GM21447 (cell line): ENCODE results near the gene ZNF362.
"Not testable (repeated sequence)": the region's sequence is repeated elsewhere in the genome, so short reads cannot be mapped to it uniquely, and the experiment has no call there.

ENCODE experiments used
- ATAC-seq: cut with Tn5 transposase; IDR thresholded peaks from one replicate; pipeline ENCODE4 v1.9.1; 2021; ENCODE audit not compliant: unreplicated experiment

ZNF362 gene, protein sequence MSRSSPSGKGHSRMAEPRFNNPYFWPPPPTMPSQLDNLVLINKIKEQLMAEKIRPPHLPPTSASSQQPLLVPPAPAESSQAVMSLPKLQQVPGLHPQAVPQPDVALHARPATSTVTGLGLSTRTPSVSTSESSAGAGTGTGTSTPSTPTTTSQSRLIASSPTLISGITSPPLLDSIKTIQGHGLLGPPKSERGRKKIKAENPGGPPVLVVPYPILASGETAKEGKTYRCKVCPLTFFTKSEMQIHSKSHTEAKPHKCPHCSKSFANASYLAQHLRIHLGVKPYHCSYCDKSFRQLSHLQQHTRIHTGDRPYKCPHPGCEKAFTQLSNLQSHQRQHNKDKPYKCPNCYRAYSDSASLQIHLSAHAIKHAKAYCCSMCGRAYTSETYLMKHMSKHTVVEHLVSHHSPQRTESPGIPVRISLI

GRCh38 chr1:33256471-33257206 lies at the start of gene ZNF362:
ZNF362 (plus strand) TSS chr1:33256492; CDS start chr1:33270575, 14,083 bp downstream.
- ATAC-seq, result no peak

DNA sequence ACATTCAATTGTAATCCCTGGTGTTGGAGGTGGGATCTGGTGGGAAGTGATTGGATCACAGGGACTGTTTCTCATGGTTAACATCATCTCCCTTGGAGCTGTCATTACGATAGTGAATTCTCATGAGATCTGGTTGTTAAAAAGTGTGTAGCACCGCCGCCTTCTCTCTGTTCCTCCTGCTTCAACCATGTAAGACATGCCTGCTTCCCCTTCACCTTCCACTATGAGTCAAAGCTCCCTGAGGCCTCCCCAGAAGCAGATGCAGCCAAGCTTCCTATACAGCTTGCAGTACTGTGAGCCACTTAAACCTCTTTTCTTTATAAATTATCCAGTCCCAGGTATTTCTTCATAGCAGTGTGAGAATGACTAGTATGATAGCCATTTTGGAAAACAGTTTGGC lies 44.3 kb upstream of the ZNF362 start:
- ATAC-seq, result no peak

DNA sequence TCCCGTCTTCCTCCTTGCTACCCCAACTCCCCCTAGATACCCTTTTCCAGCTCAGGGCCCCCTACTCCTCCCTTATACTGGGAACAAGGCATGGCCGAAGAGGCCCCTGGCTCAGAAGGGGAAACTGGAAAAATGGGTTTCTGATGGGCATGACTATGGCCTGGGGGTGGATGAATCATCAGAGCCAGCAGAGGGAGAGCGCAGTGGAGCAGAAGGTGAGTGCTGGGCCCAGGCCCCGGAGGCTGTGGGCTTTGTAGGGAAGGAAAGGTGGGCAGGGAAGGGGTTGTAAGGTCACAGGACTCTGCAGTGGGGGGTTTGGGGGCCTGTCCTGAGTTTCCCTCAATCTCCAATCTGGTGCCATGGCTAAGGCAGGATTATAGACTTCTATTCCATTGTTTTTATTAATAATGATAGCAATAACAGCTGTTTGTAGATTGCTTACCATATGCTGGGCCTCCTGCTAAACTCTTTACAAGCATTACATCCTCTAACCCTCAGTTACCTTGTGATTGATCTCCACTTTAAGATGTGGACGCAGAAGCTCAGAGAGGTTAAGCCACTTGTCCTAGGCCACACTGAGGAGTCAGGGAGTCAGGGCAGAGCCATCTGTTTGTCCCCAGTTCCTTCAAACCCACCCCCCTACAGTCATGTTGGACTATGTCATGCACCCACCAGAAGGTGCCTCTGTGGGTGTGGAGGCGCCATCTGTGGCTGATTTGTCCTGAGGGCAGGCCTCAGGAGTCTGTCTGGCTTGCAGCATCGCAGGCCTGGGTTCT lies 36.2 kb upstream of the ZNF362 start:
- no peak for ATAC-seq

GRCh38 chr1:33220676-33221384 lies 35.5 kb upstream of the ZNF362 start:
- no peak for ATAC-seq

DNA sequence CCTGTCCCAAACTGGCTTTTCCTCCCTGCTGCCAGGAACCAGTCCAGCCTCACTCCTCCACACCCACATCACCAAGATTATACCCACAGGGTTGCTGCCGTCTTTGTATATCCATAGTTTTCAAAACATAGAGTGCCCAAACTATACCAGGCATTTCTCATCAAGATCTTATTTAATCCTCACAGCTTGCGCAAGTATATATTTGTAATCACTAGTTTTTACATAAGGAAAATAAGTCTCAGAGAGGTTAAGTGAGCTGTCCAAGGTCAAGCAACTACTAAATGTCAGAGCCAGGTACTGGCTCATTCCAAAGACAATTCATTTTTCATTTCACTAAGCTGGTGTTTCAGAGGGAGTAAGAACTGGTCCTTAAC lies 34.9 kb upstream of the ZNF362 start:
- no peak for ATAC-seq

DNA sequence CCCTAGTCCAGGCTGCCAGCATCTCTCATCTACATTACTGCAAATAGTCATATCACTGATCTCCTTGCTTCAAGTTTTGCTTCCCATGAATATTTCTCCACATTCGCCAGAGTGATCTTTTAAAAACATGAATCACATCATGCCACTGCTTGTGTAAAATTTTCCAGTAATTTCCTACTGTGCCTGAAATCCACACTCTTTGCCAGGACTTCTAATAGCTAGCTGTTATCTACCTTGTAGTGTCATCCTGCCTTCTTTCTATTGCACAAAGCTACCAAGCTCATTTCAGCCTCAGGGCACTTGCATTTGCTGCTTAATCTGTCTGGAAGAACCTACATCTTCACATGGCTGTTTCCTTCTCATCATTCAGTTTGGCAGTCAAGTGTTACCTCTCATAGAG lies 33.9 kb upstream of the ZNF362 start:
- no peak for ATAC-seq

GRCh38 chr1:33224166-33224707 lies 32.1 kb upstream of the ZNF362 start:
- ATAC-seq, result no peak

- no peak for ATAC-seq
These were observed 30.7 kb upstream of the ZNF362 start for GRCh38 chr1:33225586-33225985.

- ATAC-seq, result no peak
These were observed 27.3 kb upstream of the ZNF362 start for GRCh38 chr1:33228935-33229487.

DNA sequence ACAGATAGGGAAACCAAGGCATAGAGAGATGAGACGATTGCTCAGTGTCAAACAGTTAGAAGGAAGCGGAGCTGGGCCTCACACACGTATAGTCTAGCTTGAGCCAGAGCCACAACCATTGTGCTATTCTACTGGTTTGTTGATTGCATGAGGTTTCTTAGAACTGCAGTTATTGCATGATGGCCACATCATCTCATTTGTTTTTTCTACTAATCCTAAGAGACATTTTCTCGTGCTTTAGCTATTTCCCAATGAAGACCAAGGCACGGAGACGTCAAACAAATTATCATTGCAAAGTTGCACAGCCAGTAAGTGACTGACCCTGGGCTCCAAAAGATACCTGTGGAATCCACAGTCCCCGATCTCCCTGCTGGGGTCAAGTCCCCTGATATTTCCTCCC lies 25.1 kb upstream of the ZNF362 start:
- no peak for ATAC-seq

- ATAC-seq, result no peak
These were observed 23.6 kb upstream of the ZNF362 start for GRCh38 chr1:33232716-33233115.

- ATAC-seq, result no peak
These were observed 22.2 kb upstream of the ZNF362 start for GRCh38 chr1:33234131-33234530.

GRCh38 chr1:33234588-33234990 lies 21.7 kb upstream of the ZNF362 start:
- ATAC-seq, result no peak

DNA sequence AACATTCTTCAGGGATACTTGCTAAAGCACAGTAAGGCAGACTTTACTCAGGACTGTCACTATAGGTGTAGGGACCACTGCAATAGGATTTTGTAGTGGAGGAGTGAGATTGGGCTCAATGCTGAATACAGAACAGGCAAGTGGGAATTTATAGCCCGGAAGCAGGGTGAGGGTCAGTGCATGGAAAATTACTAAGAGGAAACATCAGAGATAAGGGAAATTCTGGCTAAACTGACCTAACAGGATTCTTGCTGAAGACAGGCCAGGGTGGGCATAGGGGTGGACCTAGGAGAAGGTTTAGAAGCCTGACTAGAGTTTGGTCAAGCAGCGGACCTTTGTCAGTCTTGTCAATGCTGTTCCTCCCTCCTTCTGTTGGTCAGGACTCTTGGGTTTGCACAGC lies 20.8 kb upstream of the ZNF362 start:
- no peak for ATAC-seq

GRCh38 chr1:33236498-33236897 lies 19.8 kb upstream of the ZNF362 start:
- no peak for ATAC-seq

DNA sequence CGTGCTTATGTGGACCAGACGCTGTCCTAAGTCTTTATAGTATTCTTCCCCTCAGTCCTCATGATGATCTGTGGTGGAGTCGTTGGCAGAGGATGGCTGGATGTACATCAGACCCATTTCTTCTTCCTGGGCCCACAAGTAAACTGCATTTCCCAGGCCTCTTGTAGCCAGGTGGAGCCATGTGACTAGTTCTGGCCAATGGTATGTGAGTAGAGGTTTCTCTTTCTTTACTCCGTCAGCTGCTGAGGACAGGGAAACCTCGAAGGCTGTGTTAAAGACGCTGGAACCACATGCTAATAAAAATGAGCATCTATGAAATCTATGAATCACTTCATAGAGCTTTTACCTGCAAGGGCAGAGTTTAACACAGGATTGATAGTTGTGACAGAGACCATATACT lies 18.7 kb upstream of the ZNF362 start:
- ATAC-seq, result no peak

- ATAC-seq, result not testable (repeated sequence)
These were observed 18.0 kb upstream of the ZNF362 start for GRCh38 chr1:33238194-33238724.

DNA sequence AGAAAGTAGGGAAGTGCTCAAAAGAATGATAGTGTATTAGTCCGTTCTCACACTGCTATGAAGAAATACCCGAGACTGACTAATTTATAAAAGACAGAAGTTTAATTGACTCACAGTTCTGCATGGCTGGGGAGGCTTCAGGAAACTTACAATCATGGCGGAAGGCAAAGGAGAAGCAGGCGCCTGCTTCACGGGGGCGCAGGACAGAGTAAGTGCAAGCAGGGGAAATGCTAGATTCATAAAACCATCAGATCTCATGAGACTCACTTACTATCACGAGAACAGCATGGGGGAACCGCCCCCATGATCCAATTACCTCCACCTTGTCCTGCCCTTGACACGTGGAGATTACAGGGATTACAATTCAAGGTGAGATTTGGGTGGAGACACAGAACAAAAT lies 16.9 kb upstream of the ZNF362 start:
- not testable (repeated sequence) for ATAC-seq

GRCh38 chr1:33241866-33242265 lies 14.4 kb upstream of the ZNF362 start:
- ATAC-seq, result no peak

DNA sequence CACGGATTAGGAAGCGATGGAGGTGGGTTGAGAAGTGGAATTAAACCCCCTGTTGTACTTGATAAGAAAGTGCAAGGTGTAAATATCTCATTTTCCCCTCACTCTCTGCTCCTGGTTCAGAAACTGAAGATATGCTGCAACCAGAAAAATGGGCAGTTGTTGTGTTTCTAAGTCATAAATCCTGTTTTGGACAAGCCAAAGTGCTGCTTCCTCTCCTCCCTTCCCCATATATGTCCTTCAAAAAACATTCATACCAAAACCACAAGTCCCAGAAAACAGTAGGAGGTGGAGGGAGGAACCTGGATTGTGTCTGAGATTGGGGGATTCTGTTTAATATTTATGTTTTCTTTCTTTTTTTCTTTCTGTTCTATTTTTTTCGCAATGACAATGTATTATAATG lies 13.6 kb upstream of the ZNF362 start:
- ATAC-seq, result no peak
